Common myeloid progenitor, CD34-positive (primary cell): ENCODE results near the gene CDK5RAP2.

Experiments used
- CTCF ChIA-PET: fragments of 350-600 bp; sonication (Branson Sonifier 250); formaldehyde crosslinking; loops from one replicate; lab custom pipeline; 2021; ENCODE audit warnings: antibody characterized with exemption; lab: Charles Lee
- POLR2A ChIA-PET: fragments of 350-600 bp; sonication (Branson Sonifier 250); formaldehyde crosslinking; loops from one replicate; lab custom pipeline; 2021; ENCODE audit warnings: antibody characterized with exemption; lab: Charles Lee
- DNase-seq, 3 donors: peaks; one replicate each; pipeline versions ENCODE4 v3.0.0 to v3.0.0-alpha.2; 2013
- H3K27ac ChIP-seq, 2 experiments: 1 replicate in 1 of 2; 2 replicates in 1 of 2; pipeline ENCODE4 v1.7.0; 2013; ENCODE audit warnings: inconsistent platforms in 2 of 2, low read length in 2 of 2, mild to moderate bottlenecking in 2 of 2, low read depth in 1 of 2, moderate library complexity in 1 of 2; ENCODE audit not compliant: severe bottlenecking in 2 of 2, insufficient read depth in 1 of 2, poor library complexity in 1 of 2
- H3K27me3 ChIP-seq, 5 experiments: replicated peaks in 2 of 5; 1 replicate in 3 of 5; 2 replicates in 2 of 5; pipeline versions ENCODE4 v1.6.1 to v1.7.0; 2013; ENCODE audit warnings: low read length in 4 of 5, mild to moderate bottlenecking in 2 of 5, moderate library complexity in 2 of 5, inconsistent platforms in 1 of 5; ENCODE audit not compliant: insufficient read depth in 5 of 5, control insufficient read depth in 4 of 5
- H3K36me3 ChIP-seq, 4 experiments: 1 replicate in 2 of 4; 2 replicates in 2 of 4; pipeline versions ENCODE4 v1.6.1 to v1.7.0; 2013; ENCODE audit warnings: low read length in 3 of 4, control low read depth in 1 of 4, mild to moderate bottlenecking in 1 of 4; ENCODE audit not compliant: control insufficient read depth in 4 of 4, insufficient read depth in 4 of 4
- H3K4me1 ChIP-seq, 4 experiments: 1 replicate in 3 of 4; 2 replicates in 1 of 4; pipeline versions ENCODE4 v1.6.1 to v1.7.1; 2013; ENCODE audit warnings: low read length in 3 of 4, mild to moderate bottlenecking in 3 of 4, control low read depth in 1 of 4, inconsistent platforms in 1 of 4, moderate library complexity in 1 of 4; ENCODE audit not compliant: control insufficient read depth in 4 of 4, insufficient read depth in 4 of 4; ENCODE audit errors: control extremely low read depth in 1 of 4
- H3K4me3 ChIP-seq, 7 experiments: 1 replicate in 4 of 7; 2 replicates in 3 of 7; pipeline versions ENCODE4 v1.5.1 to v1.7.0; 2013; ENCODE audit warnings: mild to moderate bottlenecking in 7 of 7, low read length in 6 of 7, moderate library complexity in 6 of 7, inconsistent platforms in 2 of 7, low read depth in 2 of 7, control low read depth in 1 of 7; ENCODE audit not compliant: insufficient read depth in 4 of 7, control insufficient read depth in 1 of 7; ENCODE audit errors: extremely low read depth in 1 of 7
- H3K9me3 ChIP-seq, 5 experiments: 1 replicate in 4 of 5; 2 replicates in 1 of 5; pipeline versions ENCODE4 v1.6.1 to v1.7.1; 2013; ENCODE audit warnings: low read length in 4 of 5, mild to moderate bottlenecking in 2 of 5, inconsistent platforms in 1 of 5, low read depth in 1 of 5, moderate library complexity in 1 of 5; ENCODE audit not compliant: control insufficient read depth in 4 of 5, insufficient read depth in 2 of 5; ENCODE audit errors: control extremely low read depth in 1 of 5
- WGBS: methylation state at CpG from one replicate; pipeline ENCODE4 v1.1.5; 2013; ENCODE audit not compliant: insufficient coverage; 5-methylcytosine and 5-hydroxymethylcytosine counted together

The CDK5RAP2 gene

GRCh38 chr9:120571443-120572257 is 8.3 kb downstream of the CDK5RAP2 start:
- Histone ChIP-seq H3K4me1 (no peaks in the 10 kb centered on the region), H3K27ac (no peak overlapping the region), H3K9me3 (no peaks in the 10 kb centered on the region), H3K36me3 (peaks cover 11 to 52% (median 36%) of the 10 kb centered on the region in 4 experiments), H3K27me3 (no peaks in the 10 kb centered on the region), H3K4me3 (no peak overlapping the region)
- no peak for DNase-seq
- POLR2A ChIA-PET: no interaction called here
- CTCF ChIA-PET: interaction anchor here (0.8 to 1.8 kb wide), 3 partner anchors 10 to 40 kb away, joined by 3 to 7 read pairs (median 4); no protein-coding TSS in a partner anchor
- WGBS: 97% methylated on average over 10 of the region's 11 CpGs

- no peak for DNase-seq
- H3K27ac ChIP-seq: no peak overlapping the region
- H3K9me3 ChIP-seq: no peaks in the 10 kb centered on the region
- H3K4me3 ChIP-seq: no peak overlapping the region
- CTCF ChIA-PET: interaction anchor here (1.4 kb wide), 1 partner anchor 10 kb away, joined by 7 read pairs; no protein-coding TSS in a partner anchor
- H3K27me3 ChIP-seq: no peaks in the 10 kb centered on the region
- 92% methylated on average over 4 of the region's 5 CpGs for WGBS
- H3K4me1 ChIP-seq: no peaks in the 10 kb centered on the region
- POLR2A ChIA-PET: no interaction called here
- H3K36me3 ChIP-seq: peaks cover 14 to 64% (median 43%) of the 10 kb centered on the region in 4 experiments
These were observed 9.7 kb downstream of the CDK5RAP2 start for GRCh38 chr9:120570296-120570695.

GRCh38 chr9:120569556-120569955 is 10.4 kb downstream of the CDK5RAP2 start:
- peaks cover 19 to 67% (median 47%) of the 10 kb centered on the region in 4 experiments for H3K36me3 ChIP-seq
- H3K4me1 ChIP-seq: no peaks in the 10 kb centered on the region
- ChIA-PET CTCF (interaction anchor here (1.4 kb wide), 1 partner anchor 10 kb away, joined by 7 read pairs; no protein-coding TSS in a partner anchor), POLR2A (interaction anchor here (0.6 kb wide), 1 partner anchor 10 kb away, joined by 3 read pairs; no protein-coding TSS in a partner anchor)
- no peaks in the 10 kb centered on the region for H3K9me3 ChIP-seq
- DNase-seq: no peak
- no peak overlapping the region for H3K27ac ChIP-seq
- 94% methylated on average over 5 of the region's 5 CpGs for WGBS
- no peaks in the 10 kb centered on the region for H3K27me3 ChIP-seq
- no peak overlapping the region for H3K4me3 ChIP-seq

- WGBS: 91% methylated on average over 4 of the region's 5 CpGs
- Histone ChIP-seq H3K4me1 (peaks cover 0 to 2% (median under 1%) of the 10 kb centered on the region in 4 experiments), H3K9me3 (no peaks in the 10 kb centered on the region), H3K4me3 (no peak overlapping the region), H3K27me3 (no peaks in the 10 kb centered on the region), H3K27ac (no peak overlapping the region), H3K36me3 (peaks cover 19 to 67% (median 47%) of the 10 kb centered on the region in 4 experiments)
- POLR2A ChIA-PET: interaction anchor here (0.6 kb wide), 1 partner anchor 9 kb away, joined by 3 read pairs; no protein-coding TSS in a partner anchor
- CTCF ChIA-PET: interaction anchor here (1.4 kb wide), 1 partner anchor 9 kb away, joined by 7 read pairs; no protein-coding TSS in a partner anchor
- no peak for DNase-seq
These were observed 11.2 kb downstream of the CDK5RAP2 start for GRCh38 chr9:120568816-120569215.

GRCh38 chr9:120567874-120568273 is 12.1 kb downstream of the CDK5RAP2 start:
- Histone ChIP-seq H3K27me3 (no peaks in the 10 kb centered on the region), H3K27ac (no peak overlapping the region), H3K9me3 (no peaks in the 10 kb centered on the region), H3K36me3 (peaks cover 21 to 73% (median 49%) of the 10 kb centered on the region in 4 experiments), H3K4me1 (peaks cover 0 to 11% (median 5%) of the 10 kb centered on the region in 4 experiments), H3K4me3 (no peak overlapping the region)
- no peak for DNase-seq
- ChIA-PET POLR2A (no interaction called here), CTCF (no interaction called here)
- 98% methylated on average over 4 of the region's 4 CpGs for WGBS

GRCh38 chr9:120567081-120567480 is 12.9 kb downstream of the CDK5RAP2 start:
- POLR2A ChIA-PET: no interaction called here
- Histone ChIP-seq H3K4me1 (peaks cover 0 to 19% (median 10%) of the 10 kb centered on the region in 4 experiments), H3K27me3 (no peaks in the 10 kb centered on the region), H3K36me3 (peaks cover 21 to 80% (median 49%) of the 10 kb centered on the region in 4 experiments), H3K27ac (no peak overlapping the region), H3K9me3 (no peaks in the 10 kb centered on the region), H3K4me3 (no peak overlapping the region)
- DNase-seq: no peak
- CTCF ChIA-PET: no interaction called here
- WGBS: 100% methylated on average over 1 of the region's 3 CpGs

GRCh38 chr9:120564589-120564988 is 15.4 kb downstream of the CDK5RAP2 start:
- POLR2A ChIA-PET: no interaction called here
- DNase-seq: no peak
- Histone ChIP-seq H3K27ac (no peak overlapping the region), H3K4me1 (peaks cover 0 to 38% (median 14%) of the 10 kb centered on the region in 4 experiments), H3K4me3 (no peak overlapping the region), H3K36me3 (peaks cover 15 to 62% (median 31%) of the 10 kb centered on the region in 4 experiments), H3K9me3 (no peaks in the 10 kb centered on the region), H3K27me3 (no peaks in the 10 kb centered on the region)
- 100% methylated on average over 2 of the region's 3 CpGs for WGBS
- CTCF ChIA-PET: interaction anchor here (0.8 to 1.4 kb wide), 2 partner anchors 8 to 29 kb away, joined by 3 to 4 read pairs; no protein-coding TSS in a partner anchor
